A549 (cell line): Measurements from ENCODE around the gene GPATCH1. TPM values are rescaled to one million over a fixed set of nuclear protein-coding genes. Genes with fewer than 3 reads are reported as not detected.
"Not testable (repeated sequence)": the region's sequence is repeated elsewhere in the genome, so short reads cannot be mapped to it uniquely, and the experiment has no call there.

Experiments used
- ATAC-seq, 2 experiments: fragments of 200-7000 bp in 1 of 2; fragments of >200 bp in 1 of 2; cut with Nextera tagmentation in 1 of 2; cut with Tn5 transposase in 1 of 2; 3 replicates each; pipeline versions ENCODE4 v1.8.0 to v1.9.1; 2018 to 2020; ENCODE audit warnings: mild to moderate bottlenecking in 1 of 2, moderate library complexity in 1 of 2
- CTCF ChIA-PET: fragments of 300-600 bp; sonication (Branson Sonifier 250); formaldehyde crosslinking; extraction: SDS; loops from one replicate; lab custom pipeline; 2021; ENCODE audit warnings: antibody characterized with exemption, inconsistent platforms; lab: Yijun Ruan, JAX
- POLR2A ChIA-PET: fragments of 350-600 bp; formaldehyde crosslinking; extraction: SDS; loops from one replicate; lab custom pipeline; 2021; ENCODE audit warnings: antibody characterized with exemption, inconsistent platforms; lab: Yijun Ruan, JAX
- DNase-seq, 2 experiments: peaks; one replicate each; pipeline versions ENCODE4 v3.0.0 to v3.0.0-alpha.2; 2011 to 2016; ENCODE audit warnings: low read depth in 1 of 2, low spot score in 1 of 2
- FAIRE-seq: peaks from 2 replicates; lab custom pipeline; 2011; peaks lifted over from hg19 to GRCh38; lab: Jason Lieb, UNC
- H3K27ac ChIP-seq, 2 experiments: fragments of >200 bp; sonication (Bioruptor Twin); formaldehyde crosslinking; 3 replicates each; pipeline ENCODE4 v1.5.1; 2016 to 2017
- H3K4me1 ChIP-seq: fragments of >200 bp; sonication (Bioruptor Twin); formaldehyde crosslinking; 3 replicates; pipeline ENCODE4 v1.6.1; 2016
- H3K4me2 ChIP-seq: fragments of >200 bp; sonication (Bioruptor Twin); formaldehyde crosslinking; 3 replicates; pipeline ENCODE4 v1.6.1; 2016
- H3K4me3 ChIP-seq: fragments of >200 bp; sonication (Bioruptor Twin); formaldehyde crosslinking; 3 replicates; pipeline ENCODE4 v1.5.1; 2016
- H3K9me3 ChIP-seq: fragments of >200 bp; sonication (Bioruptor Twin); formaldehyde crosslinking; 3 replicates; pipeline ENCODE4 v1.6.1; 2016
- CEBPB ChIP-seq, 2 experiments: fragments of >200 bp in 1 of 2; sonication (Bioruptor Twin) in 1 of 2; formaldehyde crosslinking in 1 of 2; IDR thresholded peaks; 2 replicates each; pipeline ENCODE4 v1.6.1; 2012 to 2016
- CHD2 ChIP-seq: fragments of 150-350 bp; IDR thresholded peaks from 2 replicates; pipeline ENCODE4 v1.6.1; 2014; ENCODE audit warnings: low read length; ENCODE audit not compliant: partially characterized antibody
- EHMT2 ChIP-seq: fragments of 200-600 bp; sonication (generic); IDR thresholded peaks from 2 replicates; pipeline ENCODE4 v1.6.1; 2016; ENCODE audit warnings: antibody characterized with exemption, low read depth, mild to moderate bottlenecking, moderate library complexity
- FOSB ChIP-seq: fragments of 250-450 bp; sonication (Bioruptor Pico); IDR thresholded peaks from 2 replicates; pipeline ENCODE4 v1.5.0; 2020; ENCODE audit warnings: mild to moderate bottlenecking, moderate library complexity
- FOXS1 ChIP-seq: fragments of 250-450 bp; sonication (Bioruptor Pico); IDR thresholded peaks from 2 replicates; pipeline ENCODE4 v1.5.0; 2020; ENCODE audit warnings: mild to moderate bottlenecking, moderate library complexity
- GATA3 ChIP-seq: IDR thresholded peaks from 2 replicates; pipeline ENCODE4 v1.6.1; 2012; ENCODE audit warnings: borderline replicate concordance
- HOXA7 ChIP-seq: fragments of 250-450 bp; sonication (Bioruptor Pico); IDR thresholded peaks from 2 replicates; pipeline ENCODE4 v1.5.0; 2020; ENCODE audit warnings: mild to moderate bottlenecking, moderate library complexity
- HOXB5 ChIP-seq: fragments of 250-450 bp; sonication (Bioruptor Pico); IDR thresholded peaks from 2 replicates; pipeline ENCODE4 v1.5.0; 2020; ENCODE audit warnings: mild to moderate bottlenecking, moderate library complexity
- NPAS2 ChIP-seq: fragments of 250-450 bp; sonication (Bioruptor Pico); IDR thresholded peaks from 2 replicates; pipeline ENCODE4 v1.8.0; 2022; ENCODE audit warnings: mild to moderate bottlenecking, moderate library complexity, borderline replicate concordance
- PHF8 ChIP-seq: fragments of 200-600 bp; sonication (generic); IDR thresholded peaks from 2 replicates; pipeline ENCODE4 v1.6.1; 2016; ENCODE audit warnings: low read depth, mild to moderate bottlenecking, antibody characterized with exemption, moderate library complexity, borderline replicate concordance
- RAD21 ChIP-seq, 2 experiments: fragments of >200 bp in 1 of 2; sonication (Bioruptor Twin) in 1 of 2; formaldehyde crosslinking in 1 of 2; IDR thresholded peaks in 1 of 2; conservative IDR thresholded peaks in 1 of 2; 2 replicates in 1 of 2; 3 replicates in 1 of 2; pipeline ENCODE4 v1.6.1; 2012 to 2018; ENCODE audit warnings: inconsistent platforms in 1 of 2
- RCOR1 ChIP-seq: fragments of 150-350 bp; IDR thresholded peaks from 2 replicates; pipeline ENCODE4 v1.6.1; 2014; ENCODE audit warnings: antibody characterized with exemption, low read length, low read depth
- RNF2 ChIP-seq: fragments of 200-600 bp; sonication (generic); IDR thresholded peaks from 2 replicates; pipeline ENCODE4 v1.6.1; 2016; ENCODE audit warnings: low read depth, mild to moderate bottlenecking, antibody characterized with exemption, moderate library complexity, borderline replicate concordance
- SMC3 ChIP-seq: fragments of >200 bp; sonication (Bioruptor Twin); formaldehyde crosslinking; IDR thresholded peaks from 3 replicates; pipeline ENCODE4 v1.6.1; 2018; ENCODE audit warnings: inconsistent platforms
- TP53 ChIP-seq: fragments of 250-450 bp; sonication (Bioruptor Pico); IDR thresholded peaks from 2 replicates; pipeline ENCODE4 v1.5.0; 2021; ENCODE audit warnings: mild to moderate bottlenecking, moderate library complexity
- WGBS: methylation state at CpG from one replicate; pipeline ENCODE4 v1.1.6; 2017; ENCODE audit errors: missing lambda C conversion rate; 5-methylcytosine and 5-hydroxymethylcytosine counted together
- polyA plus RNA-seq, 4 experiments: library from polyadenylated mRNA; depleted of rRNA in 3 of 4; stranded (reverse); fragments of >200 nt; fragmentation: RNase III in 1 of 4; extraction: RNeasy Plus Mini Kit Qiagen cat#74134 plus additional on column Dnase treatment in 1 of 4; gene quantifications; 2 replicates in 3 of 4; 3 replicates in 1 of 4; pipeline ENCODE4 v1.2.3, GENCODE V29; 2011 to 2017
- TF ChIP-seq, protein P1 (sequence below): fragments of >200 bp; sonication (Bioruptor Twin); formaldehyde crosslinking; IDR thresholded peaks from 3 replicates; pipeline ENCODE4 v1.5.1; 2016
- TF ChIP-seq, protein P2 (sequence below): fragments of >200 bp; sonication (Bioruptor Twin); formaldehyde crosslinking; IDR thresholded peaks from 3 replicates; pipeline ENCODE4 v1.6.1; 2016
- TF ChIP-seq, protein P3 (sequence below): fragments of 200-600 bp; sonication (generic); IDR thresholded peaks from 2 replicates; pipeline ENCODE4 v1.6.1; 2016; ENCODE audit warnings: antibody characterized with exemption, mild to moderate bottlenecking, moderate library complexity
- TF ChIP-seq, protein P4 (sequence below): IDR thresholded peaks from 2 replicates; pipeline ENCODE4 v1.6.1; 2012

GPATCH1 gene
- polyA plus RNA-seq, 2 of the 4 experiments (the other 2 are of a cell fraction) = 12.1 to 24.2 TPM

DNA sequence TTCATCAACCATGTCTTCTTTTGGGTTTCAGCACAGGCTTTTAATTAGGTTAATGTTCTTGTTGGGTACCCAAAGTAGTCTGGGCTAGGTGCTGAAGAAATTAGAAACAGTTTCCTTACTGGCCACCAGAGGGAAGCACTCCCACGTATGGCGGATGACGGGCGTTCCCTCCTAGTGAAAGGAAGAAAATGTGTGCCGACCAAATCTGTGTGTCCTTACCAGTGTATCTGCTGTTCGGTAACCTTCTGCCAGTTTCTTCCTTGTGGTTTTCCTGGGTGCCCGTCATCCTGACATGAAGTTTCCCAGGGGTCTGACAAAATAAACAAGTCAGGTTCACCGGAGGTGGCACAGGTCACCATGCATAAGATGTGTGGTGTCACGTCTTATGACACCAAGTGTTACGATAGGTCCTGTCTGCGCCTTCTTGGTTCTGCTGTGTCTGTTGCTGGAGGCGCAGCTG, 45.0 kb downstream of the GPATCH1 start:
- H3K4me2 ChIP-seq = peak overlapping the region; percentile 39; the same call in 2 of the 3 replicates

DNA sequence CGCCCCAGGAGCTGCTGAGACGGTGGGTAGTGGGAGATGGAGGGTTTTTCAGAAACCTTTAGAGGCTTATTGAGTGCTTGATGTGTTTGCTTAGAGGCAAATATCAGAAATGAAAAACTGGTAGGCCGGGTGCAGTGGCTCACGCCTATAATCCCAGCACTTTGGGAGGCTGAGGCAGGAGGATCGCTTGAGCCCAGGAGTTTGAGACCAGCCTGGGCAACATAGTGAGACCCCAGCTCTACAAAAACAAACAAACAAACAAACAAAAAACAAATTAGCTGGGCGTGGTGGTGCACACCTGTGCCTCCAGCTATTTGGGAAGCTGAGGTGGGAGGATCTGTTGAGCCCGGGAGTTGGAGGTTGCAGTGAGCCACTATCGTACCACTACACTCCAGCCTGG, 45.7 kb downstream of the GPATCH1 start:
- H3K4me2 ChIP-seq, H3K4me3 ChIP-seq, H3K4me1 ChIP-seq, FAIRE-seq, DNase-seq, H3K27ac ChIP-seq, H3K9me3 ChIP-seq, ATAC-seq: not testable (repeated sequence)
- ChIA-PET CTCF (interaction anchor here (0.6 to 17.0 kb wide), 31 partner anchors 11 to 1291 kb away, joined by 3 to 193 read pairs (median 5); no protein-coding TSS in a partner anchor), POLR2A (interaction anchor here (0.7 to 1.8 kb wide), 2 partner anchors 18 to 50 kb away, joined by 5 to 8 read pairs; no protein-coding TSS in a partner anchor)
- WGBS = 80% methylated on average over 8 of the region's 8 CpGs

More for the DNA sequence above, 45.0 kb downstream of the GPATCH1 start:
- H3K4me3 ChIP-seq = no peak overlapping the region
- FAIRE-seq (peak; percentile 99), DNase-seq (peak; percentile 85 to 97), ATAC-seq (peak; percentile 95 to 96)
- H3K4me1 ChIP-seq = no peaks in the 10 kb centered on the region
- H3K9me3 ChIP-seq = no peaks in the 10 kb centered on the region
- ChIA-PET CTCF (interaction anchor here (0.5 to 17.0 kb wide), 48 partner anchors 11 to 735 kb away, joined by 3 to 193 read pairs (median 5); partner anchors contain the start of genes CEP89, FAAP24 and GPATCH1), POLR2A (no interaction called here)
- 0 out of 6 replicates have a peak overlapping the region, but pooled peaks of 1 of the 2 experiments have one; percentile 17 for H3K27ac ChIP-seq
- TF ChIP-seq NPAS2 (CRISPR knock-in tag) (no peak), HOXA7 (CRISPR knock-in tag) (no peak), HOXB5 (no peak), CHD2 (no peak), PHF8 (no peak), RNF2 (no peak), FOSB (CRISPR knock-in tag) (no peak), RAD21 (conservative IDR thresholded peaks at IDR 0.05 in 1 of 2, IDR thresholded peaks at IDR 0.05 in 1 of 2) (peak; percentile 85 to 86), SMC3 (peak; percentile 89), GATA3 (no peak), RCOR1 (no peak), TP53 (CRISPR knock-in tag) (no peak), CEBPB (IDR thresholded peaks at IDR 0.05) (no peak)
- TF ChIP-seq, protein P1, sequence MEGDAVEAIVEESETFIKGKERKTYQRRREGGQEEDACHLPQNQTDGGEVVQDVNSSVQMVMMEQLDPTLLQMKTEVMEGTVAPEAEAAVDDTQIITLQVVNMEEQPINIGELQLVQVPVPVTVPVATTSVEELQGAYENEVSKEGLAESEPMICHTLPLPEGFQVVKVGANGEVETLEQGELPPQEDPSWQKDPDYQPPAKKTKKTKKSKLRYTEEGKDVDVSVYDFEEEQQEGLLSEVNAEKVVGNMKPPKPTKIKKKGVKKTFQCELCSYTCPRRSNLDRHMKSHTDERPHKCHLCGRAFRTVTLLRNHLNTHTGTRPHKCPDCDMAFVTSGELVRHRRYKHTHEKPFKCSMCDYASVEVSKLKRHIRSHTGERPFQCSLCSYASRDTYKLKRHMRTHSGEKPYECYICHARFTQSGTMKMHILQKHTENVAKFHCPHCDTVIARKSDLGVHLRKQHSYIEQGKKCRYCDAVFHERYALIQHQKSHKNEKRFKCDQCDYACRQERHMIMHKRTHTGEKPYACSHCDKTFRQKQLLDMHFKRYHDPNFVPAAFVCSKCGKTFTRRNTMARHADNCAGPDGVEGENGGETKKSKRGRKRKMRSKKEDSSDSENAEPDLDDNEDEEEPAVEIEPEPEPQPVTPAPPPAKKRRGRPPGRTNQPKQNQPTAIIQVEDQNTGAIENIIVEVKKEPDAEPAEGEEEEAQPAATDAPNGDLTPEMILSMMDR = peak; percentile 98
- TF ChIP-seq, protein P2, sequence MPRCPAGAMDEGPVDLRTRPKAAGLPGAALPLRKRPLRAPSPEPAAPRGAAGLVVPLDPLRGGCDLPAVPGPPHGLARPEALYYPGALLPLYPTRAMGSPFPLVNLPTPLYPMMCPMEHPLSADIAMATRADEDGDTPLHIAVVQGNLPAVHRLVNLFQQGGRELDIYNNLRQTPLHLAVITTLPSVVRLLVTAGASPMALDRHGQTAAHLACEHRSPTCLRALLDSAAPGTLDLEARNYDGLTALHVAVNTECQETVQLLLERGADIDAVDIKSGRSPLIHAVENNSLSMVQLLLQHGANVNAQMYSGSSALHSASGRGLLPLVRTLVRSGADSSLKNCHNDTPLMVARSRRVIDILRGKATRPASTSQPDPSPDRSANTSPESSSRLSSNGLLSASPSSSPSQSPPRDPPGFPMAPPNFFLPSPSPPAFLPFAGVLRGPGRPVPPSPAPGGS = no peak
- 35% methylated on average over 12 of the region's 12 CpGs for WGBS

DNA sequence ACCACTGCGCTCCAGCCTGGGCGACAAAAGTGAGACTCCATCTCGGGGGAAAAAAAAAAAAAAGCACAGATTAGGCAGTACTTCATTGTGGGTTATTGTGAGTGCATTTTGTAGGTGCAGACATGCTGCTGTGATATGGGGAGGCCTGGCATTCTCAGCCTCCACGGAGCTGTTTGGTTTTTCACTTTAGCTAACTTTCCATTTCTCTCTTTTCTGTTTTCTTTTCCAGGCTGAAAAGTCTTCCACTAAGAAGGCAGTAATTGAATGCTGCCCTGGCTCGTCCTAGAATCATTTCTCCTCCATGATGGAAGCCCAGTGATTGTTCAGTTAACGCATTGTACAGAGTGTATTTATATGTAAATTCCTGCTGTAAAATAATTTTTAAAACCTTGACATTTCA, 48.9 kb downstream of the GPATCH1 start:
- Histone ChIP-seq H3K4me2 (no peak overlapping the region), H3K27ac (no peak overlapping the region), H3K4me1 (peaks cover 6% of the 10 kb centered on the region; the same call in 2 of the 3 replicates), H3K9me3 (no peaks in the 10 kb centered on the region), H3K4me3 (no peak overlapping the region)
- ChIA-PET CTCF (interaction anchor here (1.5 to 17.0 kb wide), 7 partner anchors 11 to 277 kb away, joined by 4 to 193 read pairs (median 19); no protein-coding TSS in a partner anchor), POLR2A (no interaction called here)
- ATAC-seq = no peak
- no peak for FAIRE-seq
- 89% methylated on average over 6 of the region's 6 CpGs for WGBS
- no peak for DNase-seq
- TF ChIP-seq RAD21 (conservative IDR thresholded peaks at IDR 0.05 in 1 of 2, IDR thresholded peaks at IDR 0.05 in 1 of 2) = no peak
- TF ChIP-seq, protein P3, sequence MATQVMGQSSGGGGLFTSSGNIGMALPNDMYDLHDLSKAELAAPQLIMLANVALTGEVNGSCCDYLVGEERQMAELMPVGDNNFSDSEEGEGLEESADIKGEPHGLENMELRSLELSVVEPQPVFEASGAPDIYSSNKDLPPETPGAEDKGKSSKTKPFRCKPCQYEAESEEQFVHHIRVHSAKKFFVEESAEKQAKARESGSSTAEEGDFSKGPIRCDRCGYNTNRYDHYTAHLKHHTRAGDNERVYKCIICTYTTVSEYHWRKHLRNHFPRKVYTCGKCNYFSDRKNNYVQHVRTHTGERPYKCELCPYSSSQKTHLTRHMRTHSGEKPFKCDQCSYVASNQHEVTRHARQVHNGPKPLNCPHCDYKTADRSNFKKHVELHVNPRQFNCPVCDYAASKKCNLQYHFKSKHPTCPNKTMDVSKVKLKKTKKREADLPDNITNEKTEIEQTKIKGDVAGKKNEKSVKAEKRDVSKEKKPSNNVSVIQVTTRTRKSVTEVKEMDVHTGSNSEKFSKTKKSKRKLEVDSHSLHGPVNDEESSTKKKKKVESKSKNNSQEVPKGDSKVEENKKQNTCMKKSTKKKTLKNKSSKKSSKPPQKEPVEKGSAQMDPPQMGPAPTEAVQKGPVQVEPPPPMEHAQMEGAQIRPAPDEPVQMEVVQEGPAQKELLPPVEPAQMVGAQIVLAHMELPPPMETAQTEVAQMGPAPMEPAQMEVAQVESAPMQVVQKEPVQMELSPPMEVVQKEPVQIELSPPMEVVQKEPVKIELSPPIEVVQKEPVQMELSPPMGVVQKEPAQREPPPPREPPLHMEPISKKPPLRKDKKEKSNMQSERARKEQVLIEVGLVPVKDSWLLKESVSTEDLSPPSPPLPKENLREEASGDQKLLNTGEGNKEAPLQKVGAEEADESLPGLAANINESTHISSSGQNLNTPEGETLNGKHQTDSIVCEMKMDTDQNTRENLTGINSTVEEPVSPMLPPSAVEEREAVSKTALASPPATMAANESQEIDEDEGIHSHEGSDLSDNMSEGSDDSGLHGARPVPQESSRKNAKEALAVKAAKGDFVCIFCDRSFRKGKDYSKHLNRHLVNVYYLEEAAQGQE = no peak
- no peak for TF ChIP-seq FOXS1
- no peak for TF ChIP-seq RNF2
- TF ChIP-seq, protein P4, sequence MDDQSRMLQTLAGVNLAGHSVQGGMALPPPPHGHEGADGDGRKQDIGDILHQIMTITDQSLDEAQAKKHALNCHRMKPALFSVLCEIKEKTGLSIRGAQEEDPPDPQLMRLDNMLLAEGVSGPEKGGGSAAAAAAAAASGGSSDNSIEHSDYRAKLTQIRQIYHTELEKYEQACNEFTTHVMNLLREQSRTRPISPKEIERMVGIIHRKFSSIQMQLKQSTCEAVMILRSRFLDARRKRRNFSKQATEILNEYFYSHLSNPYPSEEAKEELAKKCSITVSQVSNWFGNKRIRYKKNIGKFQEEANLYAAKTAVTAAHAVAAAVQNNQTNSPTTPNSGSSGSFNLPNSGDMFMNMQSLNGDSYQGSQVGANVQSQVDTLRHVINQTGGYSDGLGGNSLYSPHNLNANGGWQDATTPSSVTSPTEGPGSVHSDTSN = no peak
- TF ChIP-seq EHMT2 = no peak
